ENCODE data around the gene RAI14.

DNA sequence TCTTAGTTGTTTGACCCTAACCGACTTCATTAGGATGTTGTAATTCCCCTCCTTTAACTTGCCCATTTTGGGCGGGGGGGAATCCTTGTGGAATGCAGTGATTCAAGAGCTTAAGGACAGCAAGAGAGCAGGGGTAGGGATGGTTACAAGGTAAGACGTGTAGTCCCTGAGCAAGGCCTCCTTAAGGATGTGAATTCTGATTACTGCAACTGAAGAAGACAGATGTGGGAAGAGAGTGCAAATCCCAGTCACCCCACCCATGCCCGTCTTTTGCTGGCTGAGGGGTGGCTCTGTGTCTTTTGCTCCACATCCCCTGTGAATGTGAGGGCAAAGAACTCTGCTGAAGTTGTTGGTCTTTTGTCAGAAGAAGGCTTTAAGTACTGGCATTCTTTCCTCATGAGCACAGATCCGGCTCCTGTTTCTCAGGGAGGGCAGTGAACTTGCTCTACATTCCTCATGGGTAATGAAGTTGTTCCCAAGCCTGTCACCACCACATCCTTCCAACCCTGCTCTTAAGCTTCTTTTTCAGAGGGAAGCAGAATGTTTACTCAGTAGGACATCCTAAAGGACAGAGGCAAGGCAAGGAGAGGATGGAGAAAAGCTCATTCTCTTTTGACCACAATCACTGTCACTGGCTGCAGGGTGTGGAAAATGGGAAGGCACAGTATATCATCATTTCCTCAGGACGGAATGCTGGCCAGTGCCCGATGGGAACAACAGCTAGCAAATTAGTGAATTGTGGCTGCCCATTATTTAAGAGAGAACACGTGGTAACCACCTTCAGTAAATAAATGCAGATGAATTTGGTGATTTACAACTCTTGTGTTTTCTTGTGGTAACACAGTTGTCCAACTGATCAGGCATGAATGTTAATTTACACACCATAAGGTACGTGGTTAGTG, 61.5 kb downstream of the RAI14 start:
- TF ChIP-seq, protein P1, sequence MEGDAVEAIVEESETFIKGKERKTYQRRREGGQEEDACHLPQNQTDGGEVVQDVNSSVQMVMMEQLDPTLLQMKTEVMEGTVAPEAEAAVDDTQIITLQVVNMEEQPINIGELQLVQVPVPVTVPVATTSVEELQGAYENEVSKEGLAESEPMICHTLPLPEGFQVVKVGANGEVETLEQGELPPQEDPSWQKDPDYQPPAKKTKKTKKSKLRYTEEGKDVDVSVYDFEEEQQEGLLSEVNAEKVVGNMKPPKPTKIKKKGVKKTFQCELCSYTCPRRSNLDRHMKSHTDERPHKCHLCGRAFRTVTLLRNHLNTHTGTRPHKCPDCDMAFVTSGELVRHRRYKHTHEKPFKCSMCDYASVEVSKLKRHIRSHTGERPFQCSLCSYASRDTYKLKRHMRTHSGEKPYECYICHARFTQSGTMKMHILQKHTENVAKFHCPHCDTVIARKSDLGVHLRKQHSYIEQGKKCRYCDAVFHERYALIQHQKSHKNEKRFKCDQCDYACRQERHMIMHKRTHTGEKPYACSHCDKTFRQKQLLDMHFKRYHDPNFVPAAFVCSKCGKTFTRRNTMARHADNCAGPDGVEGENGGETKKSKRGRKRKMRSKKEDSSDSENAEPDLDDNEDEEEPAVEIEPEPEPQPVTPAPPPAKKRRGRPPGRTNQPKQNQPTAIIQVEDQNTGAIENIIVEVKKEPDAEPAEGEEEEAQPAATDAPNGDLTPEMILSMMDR (IDR thresholded peaks at IDR 0.05; ENCODE audit: low read depth, low read length) = no peak
- no peak for TF ChIP-seq EZH2phosphoT487 (IDR thresholded peaks at IDR 0.05; ENCODE audit: low read depth)

Measured in OCI-LY3 (cell line).